Uterus (tissue), 2 donors: Measurements from ENCODE around the gene PTGDS.

Source experiments
- CTCF ChIP-seq, 4 experiments: fragments of 200-600 bp in 2 of 4; fragments of 450-650 bp in 2 of 4; sonication (generic) in 2 of 4; IDR thresholded peaks; one replicate each; pipeline ENCODE4 v1.5.1; 2016 to 2019; ENCODE audit warnings: antibody characterized with exemption in 4 of 4, mild to moderate bottlenecking in 2 of 4, moderate library complexity in 1 of 4
- POLR2A ChIP-seq, 2 donors: fragments of 450-650 bp; IDR thresholded peaks; one replicate each; pipeline ENCODE4 v1.6.1; 2016; ENCODE audit warnings: antibody characterized with exemption in 2 of 2, mild to moderate bottlenecking in 1 of 2, moderate library complexity in 1 of 2

GRCh38 chr9:136995772-136996311 is 18.5 kb downstream of the PTGDS start:
- no peak for TF ChIP-seq CTCF (IDR thresholded peaks at IDR 0.05)
- no peak for TF ChIP-seq POLR2A (IDR thresholded peaks at IDR 0.05)
